HFFc6 (cell line): ENCODE data around the gene CDH23. TPM values are rescaled to one million over a fixed set of nuclear protein-coding genes. Genes with fewer than 3 reads are reported as not detected.

ENCODE experiments used
- DNase-seq: peaks from one replicate; pipeline ENCODE4 v3.0.0-alpha.2; 2018
- H3K27ac Mint-ChIP-seq: 2 replicates; pipeline ENCODE4 v1.8.0; 2020; ENCODE audit warnings: mild to moderate bottlenecking, mixed read lengths
- H3K27me3 Mint-ChIP-seq: 2 replicates; pipeline ENCODE4 v1.8.0; 2021; ENCODE audit warnings: mild to moderate bottlenecking, moderate library complexity, mixed read lengths; ENCODE audit not compliant: insufficient read depth
- H3K36me3 Mint-ChIP-seq: 2 replicates; pipeline ENCODE4 v1.8.0; 2021; ENCODE audit warnings: low read depth, mixed read lengths
- H3K4me1 Mint-ChIP-seq: 2 replicates; pipeline ENCODE4 v1.8.0; 2020; ENCODE audit warnings: low read depth, mixed read lengths
- H3K4me3 Mint-ChIP-seq: 2 replicates; pipeline ENCODE4 v1.8.0; 2020; ENCODE audit warnings: mild to moderate bottlenecking, moderate library complexity, mixed read lengths
- H3K9me3 Mint-ChIP-seq: 2 replicates; pipeline ENCODE4 v1.8.0; 2020; ENCODE audit warnings: mild to moderate bottlenecking, mixed read lengths
- CTCF ChIP-seq: fragments of 200-600 bp; sonication (generic); IDR thresholded peaks from 2 replicates; pipeline ENCODE4 v1.5.0; 2021; ENCODE audit warnings: antibody characterized with exemption, mild to moderate bottlenecking
- total RNA-seq, 6 experiments: library from RNA; stranded (reverse); fragmentation: NEBNext Ultra II Directional; extraction: Animal tissue kit (Norgen Biotek cat#: 25700); gene quantifications; 2 replicates in 1 of 6; 3 replicates in 5 of 6; pipeline ENCODE4 v1.2.3, GENCODE V29; 2021

The CDH23 gene
- total RNA-seq, 6 experiments from 2014 or later, result 0.02 to 0.11 (median 0.04) TPM; not detected in 2

DNA sequence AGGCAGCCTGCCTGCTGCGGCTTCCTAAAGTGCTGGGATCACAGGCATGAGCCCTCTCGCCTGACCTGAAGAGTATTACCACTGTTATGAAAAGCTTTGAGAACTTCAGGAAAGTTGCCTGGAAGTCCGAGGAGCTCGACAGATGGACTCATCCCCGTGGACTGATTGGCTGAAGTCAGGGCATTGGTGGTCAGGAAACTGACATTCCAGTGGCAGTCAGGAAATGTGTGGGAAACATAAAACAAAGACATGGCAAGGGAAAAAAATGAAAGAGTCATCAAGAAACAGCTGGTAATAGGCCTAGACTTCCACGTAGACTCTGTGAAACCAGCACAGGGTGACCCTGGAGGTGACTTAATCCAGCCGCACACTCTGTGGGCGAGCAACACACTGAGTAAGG is 123.3 kb downstream of the CDH23 start:
- no peak for DNase-seq
- Mint-ChIP-seq H3K4me1 (no peaks in the 10 kb centered on the region), H3K27ac (no peak overlapping the region), H3K36me3 (no peaks in the 10 kb centered on the region), H3K27me3 (peaks cover 50% of the 10 kb centered on the region), H3K9me3 (no peaks in the 10 kb centered on the region), H3K4me3 (no peak overlapping the region)
- no peak for TF ChIP-seq CTCF

DNA sequence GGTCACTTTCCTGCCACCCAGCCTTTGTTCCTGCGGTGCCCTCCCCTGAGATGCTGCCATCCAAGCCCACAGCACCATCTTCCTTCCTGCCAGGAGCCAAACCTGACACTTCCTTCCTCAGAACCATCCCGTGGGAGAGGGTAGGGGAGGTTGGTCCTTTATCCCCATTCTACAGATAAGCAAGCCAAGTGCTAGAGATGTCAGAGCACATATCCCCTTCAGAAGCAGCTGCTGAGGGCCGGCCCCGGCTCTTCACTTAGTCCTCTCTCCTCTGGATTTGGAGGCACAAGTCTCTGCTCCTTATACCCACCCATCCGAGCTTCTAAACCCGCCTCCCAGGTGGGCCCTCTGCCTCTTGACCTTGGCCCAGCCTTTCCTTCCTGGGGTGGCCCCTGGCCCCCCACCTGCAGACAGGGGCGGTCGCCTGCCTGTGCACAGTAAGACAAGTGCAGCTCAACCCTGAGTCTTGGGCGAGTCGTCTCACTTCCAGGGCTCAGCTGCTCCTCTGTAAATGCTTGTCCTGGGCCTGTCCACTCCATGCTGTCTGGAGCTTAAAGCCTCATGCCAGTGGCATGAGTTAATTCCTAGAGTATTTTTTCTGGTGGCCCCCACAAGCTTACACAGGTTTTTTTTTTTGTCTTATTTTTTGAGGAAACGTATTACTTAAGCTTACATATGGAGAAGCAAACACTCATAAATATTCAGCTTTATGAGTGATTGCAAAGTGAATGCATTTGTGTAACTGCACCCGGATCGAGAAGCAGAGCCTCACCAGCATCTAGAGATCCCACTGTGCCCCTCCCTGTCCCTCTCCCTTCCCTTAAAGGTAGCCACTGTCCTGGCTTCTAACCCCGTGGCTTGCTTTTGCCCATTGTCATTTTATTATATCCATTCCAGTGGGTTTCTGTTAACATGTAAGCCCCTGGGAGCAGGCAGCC is 125.1 kb downstream of the CDH23 start:
- no peaks in the 10 kb centered on the region for H3K36me3 Mint-ChIP-seq
- no peaks in the 10 kb centered on the region for H3K9me3 Mint-ChIP-seq
- no peak overlapping the region for H3K27ac Mint-ChIP-seq
- H3K4me3 Mint-ChIP-seq, result no peak overlapping the region
- DNase-seq, result no peak
- H3K27me3 Mint-ChIP-seq, result peaks cover 53% of the 10 kb centered on the region
- no peaks in the 10 kb centered on the region for H3K4me1 Mint-ChIP-seq
- TF ChIP-seq CTCF, result no peak

- Mint-ChIP-seq H3K4me1 (no peaks in the 10 kb centered on the region), H3K27me3 (peaks cover 52% of the 10 kb centered on the region), H3K9me3 (no peaks in the 10 kb centered on the region), H3K4me3 (no peak overlapping the region), H3K27ac (no peak overlapping the region), H3K36me3 (no peaks in the 10 kb centered on the region)
- no peak for DNase-seq
- 0 out of 2 replicates have a peak, but pooled peaks have one; percentile 15 for TF ChIP-seq CTCF
These were observed 125.9 kb downstream of the CDH23 start for GRCh38 chr10:71522442-71523144.

DNA sequence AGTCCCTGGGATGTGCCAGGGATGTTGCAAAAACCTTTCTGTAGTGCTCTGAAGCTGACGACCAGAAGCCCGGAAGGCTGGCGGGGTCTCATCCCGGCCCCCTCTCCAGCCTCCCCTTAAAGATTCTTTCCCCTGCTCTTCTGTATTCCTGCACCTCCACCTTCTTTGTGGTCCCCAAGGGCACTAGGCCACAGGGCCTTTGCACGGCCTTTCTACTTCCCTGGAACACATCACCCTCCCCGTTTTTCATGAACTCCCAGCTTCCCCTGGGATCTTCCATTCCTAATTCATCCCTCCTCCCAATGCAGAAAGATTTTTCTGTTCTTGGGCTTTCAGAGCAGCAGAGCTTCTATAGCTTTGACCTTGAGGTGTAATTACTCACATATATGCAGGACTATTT is 127.0 kb downstream of the CDH23 start:
- no peaks in the 10 kb centered on the region for H3K4me1 Mint-ChIP-seq
- no peak for TF ChIP-seq CTCF
- no peak overlapping the region for H3K4me3 Mint-ChIP-seq
- H3K27me3 Mint-ChIP-seq, result peaks cover 55% of the 10 kb centered on the region
- no peaks in the 10 kb centered on the region for H3K36me3 Mint-ChIP-seq
- no peaks in the 10 kb centered on the region for H3K9me3 Mint-ChIP-seq
- no peak overlapping the region for H3K27ac Mint-ChIP-seq
- no peak for DNase-seq

DNA sequence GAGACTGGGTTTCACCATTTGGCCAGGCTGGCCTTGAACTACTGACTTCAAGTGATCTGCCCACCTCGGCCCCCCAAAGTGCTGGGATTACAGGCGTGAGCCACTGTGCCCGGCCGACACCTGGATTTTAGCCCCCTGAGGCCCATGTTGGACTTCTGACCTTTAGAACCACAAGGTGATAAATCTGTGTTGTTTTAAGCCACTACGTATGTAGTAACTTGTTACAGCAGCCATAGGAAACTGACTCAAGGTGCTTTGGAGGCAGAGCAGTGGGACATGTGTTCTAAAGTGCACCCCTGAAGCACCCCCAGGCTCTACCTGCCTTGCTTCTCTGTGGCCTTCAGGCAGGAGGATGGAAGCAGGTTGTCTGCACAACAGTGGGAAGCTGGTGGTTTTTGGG is 128.4 kb downstream of the CDH23 start:
- Mint-ChIP-seq H3K27me3 (peaks cover 58% of the 10 kb centered on the region), H3K4me3 (no peak overlapping the region), H3K27ac (no peak overlapping the region), H3K4me1 (no peaks in the 10 kb centered on the region), H3K9me3 (no peaks in the 10 kb centered on the region), H3K36me3 (no peaks in the 10 kb centered on the region)
- DNase-seq, result no peak
- no peak for TF ChIP-seq CTCF
